H1 (cell line): ENCODE results near the gene MYO1F. TPM values are rescaled to one million over a fixed set of nuclear protein-coding genes. Genes with fewer than 3 reads are reported as not detected.

Source experiments
- CHD7 ChIP-seq: fragments of 300-600 bp; sonication (generic); IDR thresholded peaks from 2 replicates; pipeline ENCODE4 v1.7.1; 2012; ENCODE audit warnings: low read length, moderate library complexity, mild to moderate bottlenecking, inconsistent platforms; ENCODE audit not compliant: insufficient replicate concordance
- polyA plus RNA-seq, 7 experiments: library from polyadenylated mRNA; depleted of rRNA in 3 of 7; stranded (reverse) in 5 of 7; unstranded in 2 of 7; fragments of >200 nt in 5 of 7; fragments of 200-250 nt in 2 of 7; gene quantifications; 1 replicate in 5 of 7; 2 replicates in 1 of 7; 4 replicates in 1 of 7; pipeline versions ENCODE4 v1.2.1 to v1.2.3, GENCODE V29; 2011 to 2013; ENCODE audit warnings: missing spikeins in 2 of 7, mixed read lengths in 2 of 7
- total RNA-seq: library from RNA; stranded (reverse); fragmentation: NEBNext Ultra II Directional; extraction: Animal tissue kit (Norgen Biotek cat#: 25700); gene quantifications from 2 replicates; pipeline ENCODE4 v1.2.1, GENCODE V29; 2021

Gene MYO1F
- total and polyA plus RNA-seq, 2 of the 8 experiments (the other 6 are each of a cell fraction or from before 2014, with no cell fraction given): 1.4 to 4.6 TPM

- TF ChIP-seq CHD7: no peak
These were observed 98.6 kb downstream of the MYO1F start (continued) for GRCh38 chr19:8478598-8478997.
